Smooth muscle cell of the pulmonary artery (primary cell): ENCODE measurements around the gene LONRF3. TPM values are rescaled to one million over a fixed set of nuclear protein-coding genes. Genes with fewer than 3 reads are reported as not detected.

Experiments used
- total RNA-seq: library from RNA; depleted of rRNA; stranded (reverse); fragments of >200 nt; gene quantifications from 2 replicates; pipeline ENCODE4 v1.2.3, GENCODE V29; 2014

LONRF3 gene
- 0.65 and 1.7 TPM in 2 replicates for total RNA-seq

DNA sequence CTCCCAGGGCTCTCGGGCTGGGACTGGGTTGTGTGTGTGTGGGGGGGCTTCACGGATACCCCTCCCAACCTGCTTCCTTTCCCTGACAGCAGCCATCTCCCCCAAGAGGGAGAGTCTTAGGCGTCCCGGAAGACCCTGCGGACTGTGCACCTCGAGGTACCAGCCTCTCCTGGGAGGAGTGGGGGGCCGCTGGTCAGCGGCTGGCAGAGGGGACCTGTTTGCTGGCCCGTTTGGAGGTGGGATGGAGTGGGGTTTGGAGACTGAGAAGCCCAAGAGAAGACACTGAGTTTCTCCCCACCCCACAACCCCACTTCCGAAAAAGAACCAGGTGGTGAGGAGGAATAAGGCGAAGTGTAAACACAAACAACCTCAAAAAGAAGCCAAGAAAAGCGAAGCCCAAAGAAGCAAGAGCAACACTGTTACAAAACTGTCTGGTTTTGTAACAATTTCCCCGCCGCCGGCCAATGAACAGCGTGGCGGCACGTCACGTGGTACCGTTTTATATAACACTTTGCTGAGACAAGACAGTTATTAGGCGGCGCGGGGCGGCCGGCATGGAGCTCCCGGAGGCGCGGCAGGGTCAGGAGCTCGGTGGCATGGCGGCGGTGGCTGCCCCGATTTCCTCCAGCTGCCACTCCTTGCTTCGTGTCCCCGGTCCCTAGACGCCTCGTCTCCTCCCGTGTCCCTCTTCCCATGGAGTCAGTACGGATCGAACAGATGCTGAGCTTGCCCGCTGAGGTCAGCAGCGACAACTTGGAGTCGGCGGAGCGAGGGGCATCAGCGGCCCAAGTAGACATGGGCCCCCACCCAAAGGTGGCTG, at the start of gene LONRF3:
LONRF3 (plus strand) TSS at position 531 of the 820 bp plus-strand sequence; CDS start at position 694, 163 bp downstream.

Other genes with a start within 250 kb of the LONRF3 start
- gene IL13RA1, start 247.0 kb upstream of the LONRF3 start, total RNA-seq: 68.8 and 74.0 TPM in 2 replicates
- not detected in 2 replicates for gene ZCCHC12, start 150.8 kb upstream of the LONRF3 start, total RNA-seq
- not detected in 2 replicates for gene CT47C1, start 98.4 kb downstream of the LONRF3 start, total RNA-seq
- gene KIAA1210, start 153.2 kb downstream of the LONRF3 start, total RNA-seq: not detected in 2 replicates